Measurements from ENCODE around the gene USP38.

The USP38 gene

DNA sequence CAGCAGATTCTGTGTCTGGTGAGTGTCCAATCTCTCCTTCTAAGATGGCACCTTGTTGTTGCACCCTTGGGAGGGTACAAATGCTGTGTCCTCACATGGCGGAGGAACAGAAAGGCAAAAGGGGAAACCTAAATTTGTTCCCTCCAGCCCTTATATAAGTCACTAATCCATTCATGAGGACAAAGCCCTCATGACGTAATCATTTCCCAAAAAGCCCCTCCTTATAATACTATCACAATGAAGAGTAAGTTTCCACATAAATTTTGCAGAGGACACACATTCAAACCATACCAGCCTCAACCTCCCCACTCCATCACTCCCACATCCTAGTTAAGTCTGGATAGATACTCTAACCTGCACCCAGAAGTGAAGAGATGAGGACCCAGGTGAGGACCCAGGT is 63.1 kb downstream of the USP38 start:
- TF ChIP-seq, protein P1, sequence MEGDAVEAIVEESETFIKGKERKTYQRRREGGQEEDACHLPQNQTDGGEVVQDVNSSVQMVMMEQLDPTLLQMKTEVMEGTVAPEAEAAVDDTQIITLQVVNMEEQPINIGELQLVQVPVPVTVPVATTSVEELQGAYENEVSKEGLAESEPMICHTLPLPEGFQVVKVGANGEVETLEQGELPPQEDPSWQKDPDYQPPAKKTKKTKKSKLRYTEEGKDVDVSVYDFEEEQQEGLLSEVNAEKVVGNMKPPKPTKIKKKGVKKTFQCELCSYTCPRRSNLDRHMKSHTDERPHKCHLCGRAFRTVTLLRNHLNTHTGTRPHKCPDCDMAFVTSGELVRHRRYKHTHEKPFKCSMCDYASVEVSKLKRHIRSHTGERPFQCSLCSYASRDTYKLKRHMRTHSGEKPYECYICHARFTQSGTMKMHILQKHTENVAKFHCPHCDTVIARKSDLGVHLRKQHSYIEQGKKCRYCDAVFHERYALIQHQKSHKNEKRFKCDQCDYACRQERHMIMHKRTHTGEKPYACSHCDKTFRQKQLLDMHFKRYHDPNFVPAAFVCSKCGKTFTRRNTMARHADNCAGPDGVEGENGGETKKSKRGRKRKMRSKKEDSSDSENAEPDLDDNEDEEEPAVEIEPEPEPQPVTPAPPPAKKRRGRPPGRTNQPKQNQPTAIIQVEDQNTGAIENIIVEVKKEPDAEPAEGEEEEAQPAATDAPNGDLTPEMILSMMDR (IDR thresholded peaks at IDR 0.05; ENCODE audit: extremely low read depth, insufficient read depth, missing control alignments): no peak
- no peak for DNase-seq (ENCODE audit: low spot score)
- in situ Hi-C loops (cut with MboI; ENCODE audit: low pct_unique_long_range_greater_than_20kb, low sequenced_read_pairs, unreplicated experiment): no loop called here

DNA sequence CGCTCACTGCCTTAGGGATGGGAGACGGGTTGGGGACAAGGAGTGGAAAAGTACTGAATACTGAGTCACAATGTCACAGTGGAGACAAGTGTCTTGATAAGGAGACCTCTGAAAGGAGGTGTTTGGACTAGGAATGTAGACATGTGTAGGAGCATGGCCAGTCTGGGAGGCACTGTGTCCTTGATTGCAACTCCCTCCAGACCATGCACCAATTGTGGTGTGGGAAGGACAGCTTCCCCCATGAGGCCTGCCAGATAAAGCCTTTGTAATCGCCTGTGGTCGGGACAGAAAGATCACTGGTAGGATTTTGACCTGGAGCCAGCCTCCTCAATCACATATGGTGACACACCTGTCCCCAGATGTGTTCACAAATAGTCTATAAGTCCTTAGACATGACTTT is 64.1 kb downstream of the USP38 start:
- in situ Hi-C loops (cut with MboI; ENCODE audit: low pct_unique_long_range_greater_than_20kb, low sequenced_read_pairs, unreplicated experiment): no loop called here
- no peak for DNase-seq (ENCODE audit: low spot score)
- TF ChIP-seq, protein P1 (IDR thresholded peaks at IDR 0.05; ENCODE audit: extremely low read depth, insufficient read depth, missing control alignments): no peak

DNA sequence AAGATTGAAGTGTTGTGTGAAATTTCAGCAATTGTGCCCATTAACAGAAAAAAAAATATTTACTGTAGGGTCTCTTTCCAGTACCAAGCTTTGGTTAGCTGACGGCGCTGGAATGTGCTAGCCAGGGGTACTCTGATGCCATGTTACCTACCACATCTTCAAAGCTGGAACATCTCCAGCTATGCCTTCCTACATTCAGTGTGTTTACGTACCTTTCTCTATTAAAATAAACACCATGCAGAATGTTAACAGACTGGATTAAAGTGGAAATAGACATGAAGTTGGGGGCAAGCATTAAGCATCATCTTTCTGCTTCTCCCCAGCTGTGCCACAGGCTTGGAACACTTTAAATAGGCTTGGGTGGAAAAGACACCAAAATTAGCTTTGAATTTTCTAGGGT is 65.9 kb downstream of the USP38 start:
- no peak for DNase-seq (ENCODE audit: low spot score)
- in situ Hi-C loops (cut with MboI; ENCODE audit: low pct_unique_long_range_greater_than_20kb, low sequenced_read_pairs, unreplicated experiment): no loop called here
- TF ChIP-seq, protein P1 (IDR thresholded peaks at IDR 0.05; ENCODE audit: extremely low read depth, insufficient read depth, missing control alignments): no peak

DNA sequence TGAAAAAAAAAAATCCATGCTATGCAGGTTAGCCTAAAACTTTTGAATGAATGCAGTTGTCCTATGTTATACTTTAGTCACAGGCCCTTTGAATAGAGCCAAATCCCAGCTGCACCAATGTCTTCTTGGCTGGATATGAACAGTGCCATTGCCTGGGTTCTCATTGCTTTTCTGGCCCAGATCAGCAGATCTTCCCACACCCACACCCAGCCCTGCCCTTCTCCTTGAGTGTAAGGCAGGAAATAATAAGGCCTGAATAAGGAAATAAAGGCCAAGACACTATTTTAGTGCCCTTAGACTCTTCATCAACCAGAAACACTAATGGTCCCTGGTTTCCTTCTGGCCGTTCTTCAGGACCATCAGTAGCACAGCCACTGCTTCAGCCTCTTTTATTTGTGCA is 66.6 kb downstream of the USP38 start:
- in situ Hi-C loops (cut with MboI; ENCODE audit: low pct_unique_long_range_greater_than_20kb, low sequenced_read_pairs, unreplicated experiment): no loop called here
- no peak for DNase-seq (ENCODE audit: low spot score)

DNA sequence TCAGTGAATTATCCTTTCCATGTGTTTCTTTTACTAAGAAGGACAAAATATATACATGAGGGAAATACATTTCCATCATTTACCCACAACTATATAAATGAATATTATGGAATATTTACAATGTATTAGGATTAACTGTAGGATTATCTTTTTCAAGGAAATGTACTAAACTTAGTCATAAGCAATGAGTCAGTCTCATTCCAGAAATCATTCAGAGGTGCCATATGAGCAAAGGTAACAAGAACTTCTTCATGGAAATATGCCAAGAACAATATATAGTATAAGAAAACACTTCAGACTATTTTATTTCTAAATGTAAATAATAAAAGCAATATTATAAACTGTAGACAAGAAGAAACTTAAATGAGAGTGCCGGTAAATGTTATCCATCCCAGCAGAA is 67.1 kb downstream of the USP38 start:
- DNase-seq (ENCODE audit: low spot score): no peak
- in situ Hi-C loops (cut with MboI; ENCODE audit: low pct_unique_long_range_greater_than_20kb, low sequenced_read_pairs, unreplicated experiment): no loop called here
- TF ChIP-seq, protein P1 (IDR thresholded peaks at IDR 0.05; ENCODE audit: extremely low read depth, insufficient read depth, missing control alignments): no peak

More for the DNA sequence above, 66.6 kb downstream of the USP38 start:
- TF ChIP-seq, protein P1 (IDR thresholded peaks at IDR 0.05; ENCODE audit: extremely low read depth, insufficient read depth, missing control alignments): no peak

DNA sequence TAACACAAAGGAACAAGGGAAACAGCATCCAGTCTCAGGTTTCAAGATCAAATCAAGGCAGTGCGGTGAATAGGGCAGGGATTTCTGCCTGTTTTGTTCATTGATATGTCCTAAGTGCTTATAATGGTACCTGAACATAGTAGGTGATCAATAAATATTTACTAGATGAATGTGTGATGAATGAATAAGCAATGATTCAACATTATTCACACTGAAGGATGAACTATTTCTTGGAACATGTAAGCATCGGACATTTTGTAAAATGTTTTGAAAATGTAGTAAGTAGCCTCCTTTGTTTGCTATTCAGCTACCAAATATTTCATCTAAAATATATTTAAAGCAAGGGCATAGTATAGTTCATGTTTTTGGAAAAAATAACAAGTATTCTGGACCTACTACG is 67.8 kb downstream of the USP38 start:
- in situ Hi-C loops (cut with MboI; ENCODE audit: low pct_unique_long_range_greater_than_20kb, low sequenced_read_pairs, unreplicated experiment): no loop called here
- DNase-seq (ENCODE audit: low spot score): no peak
- TF ChIP-seq, protein P1 (IDR thresholded peaks at IDR 0.05; ENCODE audit: extremely low read depth, insufficient read depth, missing control alignments): no peak

DNA sequence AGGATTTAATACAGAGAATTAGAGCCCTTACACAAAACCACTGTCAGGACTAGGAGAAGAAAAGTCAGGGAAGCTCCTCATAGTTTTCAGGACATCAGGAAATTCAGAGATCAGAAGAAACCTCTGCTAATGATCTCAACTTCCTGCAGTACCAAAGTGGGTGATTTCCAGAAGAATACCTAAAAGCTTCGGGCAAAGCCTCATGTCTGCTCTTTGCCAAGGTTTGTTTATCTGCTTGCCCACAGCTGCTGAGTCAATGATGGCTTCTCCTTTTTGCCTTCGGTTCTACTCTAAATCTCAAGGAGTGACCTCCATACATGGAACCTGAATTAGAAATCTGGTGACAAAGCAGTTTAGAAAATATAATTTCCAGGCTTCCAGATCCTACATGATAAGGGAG is 68.4 kb downstream of the USP38 start:
- TF ChIP-seq, protein P1 (IDR thresholded peaks at IDR 0.05; ENCODE audit: extremely low read depth, insufficient read depth, missing control alignments): no peak
- DNase-seq (ENCODE audit: low spot score): no peak
- in situ Hi-C loops (cut with MboI; ENCODE audit: low pct_unique_long_range_greater_than_20kb, low sequenced_read_pairs, unreplicated experiment): no loop called here

All from GM13977 (cell line).